IPS-NIHi11 (cell line): ENCODE results near the gene LEPR.
"Not testable (repeated sequence)": the region's sequence is repeated elsewhere in the genome, so short reads cannot be mapped to it uniquely, and the experiment has no call there.

Experiments used
- DNase-seq: peaks from one replicate; pipeline ENCODE4 v3.0.0; 2012; ENCODE audit warnings: mixed read lengths, low spot score

Gene LEPR

DNA sequence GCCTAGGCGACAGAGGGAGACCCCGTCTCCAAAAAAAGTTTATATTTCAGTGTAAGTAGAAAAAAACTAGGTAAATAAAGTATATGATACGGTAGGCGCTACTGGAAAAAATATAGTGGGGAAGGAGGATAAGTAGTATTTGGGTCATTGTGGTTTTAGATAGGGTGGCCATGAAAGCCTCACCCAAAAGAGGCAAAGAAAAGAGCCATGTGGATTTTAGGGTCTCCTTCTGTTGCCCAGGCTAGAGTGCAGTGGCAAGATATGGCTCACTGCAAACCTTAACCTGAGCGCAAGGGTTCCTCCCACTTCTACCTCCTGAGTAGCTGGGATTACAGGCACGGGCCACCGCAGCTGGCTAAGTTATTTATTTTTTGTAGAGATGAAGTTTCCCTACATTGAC is 17.1 kb downstream of the LEPR start:
- DNase-seq: no peak

DNA sequence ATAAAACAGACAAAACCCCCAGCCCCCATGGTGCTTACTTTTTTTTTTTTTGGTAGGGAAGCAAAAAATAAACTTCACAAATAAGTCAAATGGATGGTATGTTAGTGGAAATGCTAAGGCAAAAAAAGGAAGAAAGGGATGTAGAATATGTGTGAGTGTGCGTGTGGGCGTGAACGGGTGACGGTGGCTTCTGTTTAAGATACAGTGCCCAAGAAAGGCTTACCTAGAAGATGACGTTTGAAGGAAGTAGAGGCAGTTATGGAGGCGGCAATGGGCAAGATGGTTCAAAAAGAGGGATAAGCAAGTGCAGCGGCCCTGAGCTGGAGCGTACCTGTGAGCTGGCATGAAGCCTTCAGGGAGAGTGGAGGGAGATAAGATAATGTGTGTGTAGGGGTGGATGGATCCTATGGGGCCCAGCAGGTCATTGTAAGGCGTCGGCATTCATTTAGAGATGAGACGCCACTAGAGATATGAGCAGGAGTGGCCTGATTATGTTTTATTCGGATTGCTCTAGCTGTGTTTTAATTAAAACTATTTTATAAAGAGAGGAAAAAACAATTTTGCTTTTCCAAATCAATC is 19.9 kb downstream of the LEPR start:
- DNase-seq: no peak

DNA sequence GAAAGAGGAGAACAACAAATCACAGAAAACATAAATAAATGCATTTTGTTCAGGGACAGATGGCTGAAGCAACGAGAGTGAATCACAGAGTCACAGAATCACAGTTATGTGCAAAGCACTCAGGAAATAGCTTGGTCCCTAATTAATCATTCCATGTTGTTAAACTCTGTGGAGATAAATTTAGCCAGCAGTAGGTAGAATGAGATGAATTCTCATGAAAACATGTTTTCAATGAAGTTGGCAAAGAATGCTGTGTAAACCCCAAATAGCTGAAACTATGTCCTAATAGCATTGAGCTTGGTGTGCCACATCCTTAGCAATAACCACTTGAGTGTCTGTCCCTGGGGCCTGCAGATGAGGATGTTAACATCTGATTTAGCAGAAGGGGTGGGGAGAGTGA is 20.4 kb downstream of the LEPR start:
- DNase-seq: no peak

DNA sequence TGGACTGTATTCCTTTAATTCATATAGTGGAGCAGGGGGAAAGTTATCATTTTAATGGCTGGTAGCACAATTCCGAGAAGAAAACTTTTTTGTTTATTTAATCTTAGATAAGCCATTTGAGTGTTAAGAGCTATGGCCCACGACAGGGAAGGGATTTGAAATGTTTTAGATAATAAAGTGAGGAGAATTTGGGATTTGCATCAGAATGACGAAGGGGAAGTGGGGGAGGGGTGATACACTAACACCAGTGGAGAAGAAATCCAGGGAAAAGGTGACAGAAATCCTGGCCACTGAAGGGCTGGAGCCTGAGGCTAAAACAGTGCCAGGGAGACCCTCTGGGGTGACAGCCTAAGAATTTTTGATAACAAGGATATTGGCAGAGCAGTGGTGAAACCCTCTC is 21.0 kb downstream of the LEPR start:
- no peak for DNase-seq

DNA sequence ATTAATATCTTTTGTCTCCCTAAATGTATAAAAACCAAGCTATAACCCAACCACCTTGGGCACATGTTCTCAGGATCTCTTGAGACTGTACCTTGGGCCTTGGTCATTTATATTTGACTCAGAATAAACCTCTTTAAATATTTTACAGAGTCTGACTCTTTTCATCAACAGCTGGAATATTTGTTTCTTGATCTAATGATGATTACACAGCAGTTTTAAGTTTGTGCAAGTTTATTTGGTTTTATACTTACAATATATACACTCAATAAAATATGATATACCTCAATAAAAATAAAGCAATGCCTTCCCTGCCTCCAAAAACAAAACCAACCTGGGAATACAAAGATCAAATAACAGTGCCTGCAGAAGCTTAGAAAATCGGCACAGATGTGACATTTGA is 22.0 kb downstream of the LEPR start:
- no peak for DNase-seq

DNA sequence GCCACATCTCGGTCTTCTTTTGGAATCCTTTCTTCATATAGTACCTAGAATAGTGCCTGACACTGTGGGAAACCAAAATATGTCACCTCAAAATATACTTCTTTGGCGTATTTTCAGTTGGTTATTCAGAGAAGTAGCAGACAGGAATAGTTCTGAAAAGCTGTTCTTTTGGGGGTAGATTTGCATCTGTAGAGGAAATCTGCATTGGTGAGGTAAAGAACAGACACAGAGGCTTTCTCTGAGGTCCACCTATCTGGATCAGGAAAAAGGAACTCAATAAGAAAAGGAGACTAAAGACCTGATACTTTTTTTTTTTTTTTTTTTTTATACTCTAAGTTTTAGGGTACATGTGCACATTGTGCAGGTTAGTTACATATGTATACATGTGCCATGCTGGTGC is 23.2 kb downstream of the LEPR start:
- no peak for DNase-seq

DNA sequence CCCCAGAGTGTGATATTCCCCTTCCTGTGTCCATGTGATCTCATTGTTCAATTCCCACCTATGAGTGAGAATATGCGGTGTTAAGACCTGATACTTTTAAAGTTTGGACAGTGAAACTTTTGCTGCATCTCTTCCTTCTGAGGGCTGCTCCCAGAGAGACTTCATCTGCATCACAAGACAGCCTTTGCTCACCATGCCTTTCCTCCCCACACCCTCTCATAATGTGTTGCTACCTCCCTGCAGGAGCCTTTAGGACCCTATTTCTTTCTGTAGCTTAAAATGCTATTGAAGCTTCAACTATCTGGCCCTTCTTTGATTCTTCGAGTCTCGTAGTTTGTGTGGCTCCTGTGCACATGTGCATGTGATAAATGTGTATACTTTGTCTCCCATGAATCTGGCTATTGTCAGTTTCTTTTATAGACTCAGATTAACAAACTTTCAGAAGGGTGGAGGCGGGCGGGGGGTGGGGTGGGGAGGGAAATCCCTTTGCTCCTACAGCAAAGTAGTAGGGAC is 23.7 kb downstream of the LEPR start:
- DNase-seq: no peak

DNA sequence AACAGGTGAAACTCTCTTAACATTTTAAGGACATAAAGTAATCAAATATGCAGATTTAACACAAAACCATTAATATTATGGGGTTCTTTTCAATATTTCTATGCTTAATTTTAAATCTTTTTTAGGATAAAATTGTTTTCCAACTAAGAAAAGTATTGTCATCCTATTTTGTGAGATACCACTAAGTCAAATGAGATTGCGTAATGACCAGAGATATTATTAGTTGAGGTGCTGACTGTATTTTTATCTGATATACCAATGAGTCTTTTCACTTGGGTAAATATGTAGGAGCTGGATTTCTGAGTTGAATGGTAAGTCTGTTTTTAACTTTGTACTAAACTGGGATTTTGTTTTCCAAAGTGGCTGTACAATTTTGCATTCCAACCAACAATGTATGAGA is 25.4 kb downstream of the LEPR start:
- DNase-seq: no peak

DNA sequence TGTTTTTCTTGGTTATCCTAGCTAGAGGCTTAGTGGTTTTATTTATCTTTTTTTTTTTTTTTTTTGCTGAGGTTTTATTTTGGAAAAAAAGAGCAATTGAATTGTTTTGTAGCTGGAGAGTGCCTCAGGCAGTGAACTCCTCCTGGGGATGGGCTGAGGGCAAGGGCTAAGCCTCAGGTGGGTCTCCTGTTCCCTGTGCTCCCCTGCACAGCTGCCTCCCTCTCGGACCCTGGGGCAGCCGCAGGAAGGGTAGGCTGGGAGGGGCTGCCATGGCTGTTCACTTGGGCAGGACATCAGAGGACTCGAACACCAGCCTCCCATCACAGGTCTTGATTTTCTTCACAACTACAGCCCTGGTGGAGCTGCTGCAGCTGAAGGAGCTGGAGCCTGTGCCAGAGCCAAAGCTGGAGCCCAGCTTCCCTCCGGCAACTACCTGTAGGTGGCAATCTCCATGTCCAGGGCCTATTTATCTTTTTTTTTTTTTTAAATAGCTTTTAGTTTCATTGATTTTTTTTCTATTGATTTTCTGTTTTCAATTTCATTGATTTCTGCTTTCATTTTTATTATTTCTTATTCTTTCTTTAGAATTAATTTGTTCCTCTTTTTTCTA is 28.9 kb downstream of the LEPR start:
- peak; percentile 26 for DNase-seq

DNA sequence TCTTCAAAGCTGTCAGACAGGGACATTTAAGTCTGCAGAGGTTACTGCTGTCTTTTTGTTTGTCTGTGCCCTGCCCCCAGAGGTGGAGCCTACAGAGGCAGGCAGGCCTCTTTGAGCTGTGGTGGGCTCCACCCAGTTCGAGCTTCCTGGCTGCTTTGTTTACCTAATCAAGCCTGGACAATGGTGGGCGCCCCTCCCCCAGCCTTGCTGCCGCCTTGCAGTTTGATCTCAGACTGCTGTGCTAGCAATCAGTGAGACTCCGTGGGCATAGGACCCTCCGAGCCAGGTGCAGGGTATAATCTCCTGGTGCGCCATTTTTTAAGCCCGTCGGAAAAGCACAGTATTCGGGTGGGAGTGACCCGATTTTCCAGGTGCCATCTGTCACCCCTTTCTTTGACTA is 35.2 kb downstream of the LEPR start:
- not testable (repeated sequence) for DNase-seq

DNA sequence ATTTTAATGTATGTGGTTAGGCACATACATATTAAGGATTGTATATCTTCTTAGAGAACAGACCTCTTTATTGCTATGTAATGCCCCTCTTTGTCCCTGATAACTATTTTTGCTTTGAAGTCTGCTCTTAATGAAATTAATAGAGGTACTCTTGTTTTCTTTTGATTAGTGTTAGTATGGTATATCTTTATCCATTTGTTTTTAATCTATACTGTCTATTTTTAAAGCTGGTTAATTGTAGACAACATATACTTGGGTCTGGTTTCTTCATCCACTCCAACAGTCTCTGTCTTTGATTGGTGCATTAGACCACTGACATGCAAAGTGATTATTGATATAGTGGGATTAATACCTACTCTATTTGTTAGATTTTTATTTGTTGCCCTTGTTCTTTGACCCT is 36.0 kb downstream of the LEPR start:
- no peak for DNase-seq

DNA sequence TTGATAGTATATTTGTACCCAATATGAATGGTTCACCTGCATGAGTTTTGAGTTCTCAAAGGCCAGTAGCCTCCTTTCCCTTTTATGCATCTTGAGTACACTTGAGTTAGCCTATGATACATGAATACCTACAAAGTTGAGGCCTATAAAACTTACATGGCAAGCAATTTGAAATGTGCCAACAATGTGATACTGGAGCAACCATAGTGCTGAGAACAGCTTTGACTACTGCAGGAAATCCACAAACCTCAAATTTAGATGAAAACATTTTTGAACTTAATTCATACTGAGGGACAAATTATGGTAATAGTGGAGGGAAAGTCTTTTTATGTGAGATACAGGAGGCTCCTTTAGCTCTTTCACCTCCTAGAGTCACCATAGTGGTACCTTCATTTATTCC is 37.4 kb downstream of the LEPR start:
- no peak for DNase-seq

DNA sequence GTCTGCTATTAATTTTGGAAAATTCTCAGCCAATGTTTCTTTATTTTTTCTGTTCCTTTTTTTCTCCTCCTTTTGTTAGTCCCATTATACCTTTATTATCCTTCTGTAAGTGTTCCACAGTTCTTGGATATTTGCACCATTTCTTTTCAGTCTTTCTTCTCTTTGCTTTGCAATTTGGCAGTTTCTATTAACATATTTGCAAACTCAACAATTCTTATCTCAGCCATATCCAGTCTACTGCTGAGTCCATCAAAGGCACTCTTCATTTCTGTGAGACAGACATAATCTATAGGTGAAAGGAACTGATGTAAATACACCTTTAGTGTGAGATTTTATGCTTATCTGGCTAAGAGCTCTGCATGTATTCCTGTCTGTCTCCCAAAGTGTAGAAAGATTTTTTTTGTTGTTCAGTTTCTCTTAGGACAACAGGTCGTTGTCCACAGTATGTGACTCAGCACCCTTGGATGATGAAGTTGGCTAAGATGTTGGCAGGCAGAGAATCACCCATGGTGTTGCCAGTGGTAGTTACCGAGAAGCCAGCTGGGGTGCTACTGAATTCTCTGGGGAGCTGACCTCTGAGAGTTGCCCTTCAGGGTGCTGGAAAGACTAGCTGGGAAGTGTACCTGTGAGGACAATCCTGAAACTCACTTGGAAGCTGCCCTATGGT is 38.4 kb downstream of the LEPR start:
- no peak for DNase-seq

DNA sequence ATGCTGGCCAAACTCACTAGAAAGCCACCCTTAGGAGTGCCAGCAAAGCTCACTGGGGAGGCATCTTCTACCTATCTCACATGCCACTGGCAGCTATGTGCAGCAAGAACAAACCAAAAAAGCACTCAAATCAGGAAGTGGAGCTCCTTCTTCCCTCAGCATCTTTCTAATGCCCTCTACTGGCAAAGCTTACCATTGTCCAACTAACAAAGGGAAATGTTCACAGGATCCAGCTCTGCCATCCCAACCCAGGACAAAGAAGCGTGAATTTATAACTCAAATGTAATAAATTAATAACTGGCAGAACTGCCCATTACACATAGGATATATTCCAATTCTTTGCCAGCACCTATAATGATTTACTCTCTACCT is 38.9 kb downstream of the LEPR start:
- peak; percentile 35 for DNase-seq

DNA sequence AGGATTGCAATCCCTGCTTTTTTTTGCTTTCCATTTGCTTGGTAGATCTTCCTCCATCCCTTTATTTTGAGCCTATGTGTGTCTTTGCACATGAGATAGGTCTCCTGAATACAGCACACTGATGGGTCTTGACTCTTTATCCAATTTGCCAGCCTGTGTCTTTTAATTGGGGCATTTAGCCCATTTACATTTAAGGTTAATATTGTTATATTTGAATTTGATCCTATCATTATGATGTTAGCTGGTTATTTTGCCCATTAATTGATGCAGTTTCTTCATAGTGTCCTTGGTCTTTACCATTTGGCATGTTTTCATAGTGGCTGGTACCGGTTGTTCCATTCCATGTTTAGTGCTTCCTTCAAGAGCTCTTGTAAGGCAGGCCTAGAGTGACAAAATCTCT is 45.4 kb downstream of the LEPR start:
- not testable (repeated sequence) for DNase-seq

DNA sequence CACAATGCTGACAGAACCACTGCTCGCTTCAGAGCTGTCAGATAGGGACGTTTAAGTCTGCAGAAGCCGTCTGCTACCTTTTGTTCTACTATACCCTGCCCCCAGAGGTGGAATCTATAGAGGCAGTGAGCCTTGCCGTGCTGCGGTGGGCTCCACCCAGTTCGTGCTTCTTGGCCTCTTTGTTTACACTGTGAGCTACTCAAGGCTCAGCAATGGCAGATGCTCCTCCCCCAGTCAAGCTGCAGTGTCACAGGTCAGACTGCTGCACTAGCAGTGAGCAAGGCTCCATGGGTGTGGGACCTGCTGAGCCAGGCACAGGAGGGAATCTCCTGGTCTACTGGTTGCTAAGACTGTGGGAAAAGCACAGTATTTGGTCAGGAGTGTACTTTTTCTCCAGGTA is 47.1 kb downstream of the LEPR start:
- peak; percentile 58 for DNase-seq

DNA sequence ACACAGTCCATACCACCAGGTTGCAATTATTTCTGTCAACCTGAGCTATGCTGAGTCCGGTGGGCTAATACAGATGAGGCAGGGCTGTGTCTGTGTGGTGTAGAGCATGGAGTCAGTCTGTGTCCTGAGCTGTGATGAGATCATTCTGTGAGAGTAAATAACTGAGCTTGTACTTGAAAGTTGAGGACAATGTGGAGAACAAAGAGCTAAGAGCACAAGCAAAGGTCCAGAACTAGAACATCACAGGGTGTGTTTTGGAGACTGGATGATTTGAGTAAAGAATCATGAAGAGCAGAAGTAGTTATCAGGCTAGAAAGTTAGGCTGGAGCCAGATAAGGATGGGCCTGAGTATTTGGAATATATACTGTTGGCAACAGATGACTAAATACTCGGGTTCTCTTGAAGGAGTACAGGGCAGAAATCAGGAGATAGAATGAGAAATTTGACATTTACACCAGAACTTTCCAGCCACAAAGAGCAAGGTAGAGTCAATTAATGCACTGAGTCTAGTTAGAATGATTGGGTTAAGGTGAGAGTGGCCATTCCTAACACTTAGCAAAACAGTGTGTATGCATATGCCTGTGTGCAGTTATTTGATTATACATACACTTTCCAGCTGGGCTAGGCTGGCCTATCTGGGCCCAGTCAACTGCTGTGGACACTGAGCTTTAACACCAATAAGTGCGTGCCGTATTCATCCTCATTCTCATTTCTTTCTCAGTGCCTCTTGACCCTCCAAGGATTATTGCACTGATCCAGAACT is 48.8 kb downstream of the LEPR start:
- DNase-seq: no peak

DNA sequence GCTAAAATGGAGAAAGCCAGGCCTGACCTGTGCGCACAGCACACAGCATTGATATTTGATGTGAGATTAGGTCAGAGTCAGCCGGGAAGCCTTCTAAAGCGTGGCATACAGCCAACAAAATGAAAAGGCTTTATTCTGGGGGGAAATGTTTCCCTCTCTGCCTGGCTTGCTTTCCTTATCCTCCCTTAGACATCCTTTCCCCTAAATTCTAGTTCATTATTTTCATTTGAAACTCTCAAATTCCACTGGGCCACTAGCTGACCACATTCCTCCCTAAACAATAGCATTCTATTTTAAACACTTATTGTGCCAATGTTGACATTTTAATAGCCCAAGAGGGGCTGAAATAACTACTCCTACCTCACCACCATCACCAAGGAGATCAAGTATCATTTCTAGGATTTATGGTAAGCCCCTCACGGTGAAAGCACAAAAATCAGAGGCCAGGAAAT is 49.4 kb downstream of the LEPR start:
- DNase-seq: no peak
